GM21367 (cell line): Measurements from ENCODE around the gene PDHA2.
"Not testable (repeated sequence)": the region's sequence is repeated elsewhere in the genome, so short reads cannot be mapped to it uniquely, and the experiment has no call there.

Experiments used
- ATAC-seq: cut with Tn5 transposase; IDR thresholded peaks from one replicate; pipeline ENCODE4 v1.9.1; 2021; ENCODE audit not compliant: unreplicated experiment

The PDHA2 gene

DNA sequence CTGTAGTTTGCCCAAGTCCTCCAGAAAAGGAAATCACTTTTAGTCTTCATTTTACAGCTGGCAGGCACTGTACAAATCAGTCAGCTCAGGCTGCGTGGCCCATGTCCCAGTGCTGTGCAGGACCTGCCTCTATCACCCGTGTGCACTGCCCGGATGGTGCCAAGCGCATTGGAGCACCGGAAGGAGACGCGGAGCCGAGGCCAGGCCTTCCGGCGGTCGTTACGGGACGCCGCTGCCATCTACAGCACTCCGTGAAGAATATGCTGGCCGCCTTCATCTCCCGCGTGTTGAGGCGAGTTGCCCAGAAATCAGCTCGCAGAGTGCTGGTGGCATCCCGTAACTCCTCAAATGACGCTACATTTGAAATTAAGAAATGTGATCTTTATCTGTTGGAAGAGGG, at the start of gene PDHA2:
PDHA2 (plus strand) TSS at position 203 of the 400 bp plus-strand sequence; CDS start at position 261, 58 bp downstream.
- ATAC-seq: no peak

DNA sequence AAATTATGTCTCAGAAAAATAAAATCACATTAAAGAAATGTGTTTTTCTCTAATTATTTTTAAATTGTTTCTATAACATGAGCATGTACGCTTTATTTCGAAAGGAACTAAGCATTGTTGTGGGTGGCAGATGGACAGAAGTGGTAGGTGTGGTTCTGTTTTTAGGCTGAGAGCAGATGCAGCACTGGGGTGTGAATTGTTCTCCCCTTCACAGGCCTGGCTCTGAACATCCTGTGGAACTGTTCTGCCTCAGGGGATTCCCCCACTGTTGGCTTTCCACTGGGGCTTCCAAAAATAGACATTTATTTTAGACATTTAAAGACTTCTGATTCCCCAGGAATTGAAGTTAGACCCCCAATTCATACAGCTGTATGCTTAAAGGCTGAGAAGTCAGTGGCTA, 41.9 kb upstream of the PDHA2 start:
- ATAC-seq: no peak

DNA sequence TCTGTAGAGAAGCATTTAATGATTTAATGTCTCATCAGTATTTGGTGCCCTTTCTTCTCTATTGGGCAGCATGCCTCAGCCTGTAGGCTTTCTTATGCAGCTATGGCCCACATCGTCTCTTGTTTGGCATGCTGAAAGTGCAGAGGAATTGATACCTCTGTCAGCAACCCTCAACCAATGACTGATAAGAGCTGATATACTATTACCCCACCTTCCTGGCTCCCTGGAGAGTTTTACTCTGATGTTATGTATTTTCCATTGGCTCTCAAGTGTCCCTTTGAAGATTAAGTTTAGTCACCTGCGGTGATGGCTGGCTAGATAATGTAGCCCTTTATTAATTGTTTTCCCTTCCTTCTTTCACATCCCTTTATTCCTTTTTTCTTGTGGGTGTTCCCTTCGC, 41.2 kb upstream of the PDHA2 start:
- no peak for ATAC-seq

DNA sequence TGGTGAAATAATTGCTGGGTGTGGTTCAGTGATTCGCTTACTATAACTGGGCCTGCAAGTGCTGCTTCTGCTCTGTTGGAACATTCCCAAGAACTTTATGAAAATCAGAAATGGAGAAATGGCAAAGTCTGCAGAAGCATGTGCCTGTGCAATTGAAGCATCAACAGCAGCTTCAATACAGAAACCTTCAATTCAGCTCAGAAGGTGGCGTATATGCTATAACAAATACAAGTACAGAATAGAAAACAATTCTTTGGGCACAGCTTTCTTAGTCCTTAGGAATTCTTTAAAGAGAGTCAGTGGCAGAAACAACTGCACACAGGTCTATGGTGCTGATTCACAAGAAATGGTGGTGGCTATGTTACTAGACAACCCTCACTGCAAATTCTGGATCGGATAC, 18.0 kb upstream of the PDHA2 start:
- no peak for ATAC-seq

DNA sequence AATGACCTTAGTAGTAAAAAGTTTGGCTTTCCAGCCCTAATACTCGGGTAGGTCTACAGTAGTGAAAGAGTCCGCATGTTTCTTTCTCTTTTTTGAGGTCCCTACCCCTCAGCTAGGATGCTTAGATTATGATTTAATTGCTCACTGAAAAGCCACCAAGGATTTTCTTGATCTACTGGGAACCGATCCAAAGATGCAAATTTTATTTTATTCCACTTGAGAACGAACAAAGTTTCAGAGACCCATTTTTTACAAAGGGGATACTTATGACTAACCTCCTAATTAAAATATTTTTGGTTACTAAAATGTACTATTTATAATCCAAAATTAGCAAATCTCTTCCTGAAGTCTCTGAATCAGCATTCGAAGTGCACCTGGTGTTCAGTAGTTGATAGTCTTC, 14.3 kb upstream of the PDHA2 start:
- ATAC-seq: no peak

DNA sequence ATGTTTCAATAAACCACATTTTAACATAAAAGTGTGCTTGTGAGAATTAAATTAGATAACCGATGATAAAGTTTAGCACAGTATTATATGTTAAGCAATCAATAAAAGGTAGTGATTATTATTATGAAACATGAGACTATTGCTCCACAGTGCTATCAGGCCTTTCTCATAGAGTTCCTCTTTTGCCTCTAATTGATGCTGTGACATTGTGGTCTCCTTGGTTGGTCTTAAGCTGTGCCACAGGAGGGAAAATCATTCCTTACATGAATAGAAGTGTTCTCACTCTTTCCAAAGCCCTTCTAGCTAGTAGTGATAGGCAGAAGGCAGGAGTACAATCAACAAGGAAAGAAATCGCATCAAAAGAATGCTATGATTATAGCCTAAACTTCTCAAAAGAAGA, 9.2 kb upstream of the PDHA2 start:
- ATAC-seq: no peak

DNA sequence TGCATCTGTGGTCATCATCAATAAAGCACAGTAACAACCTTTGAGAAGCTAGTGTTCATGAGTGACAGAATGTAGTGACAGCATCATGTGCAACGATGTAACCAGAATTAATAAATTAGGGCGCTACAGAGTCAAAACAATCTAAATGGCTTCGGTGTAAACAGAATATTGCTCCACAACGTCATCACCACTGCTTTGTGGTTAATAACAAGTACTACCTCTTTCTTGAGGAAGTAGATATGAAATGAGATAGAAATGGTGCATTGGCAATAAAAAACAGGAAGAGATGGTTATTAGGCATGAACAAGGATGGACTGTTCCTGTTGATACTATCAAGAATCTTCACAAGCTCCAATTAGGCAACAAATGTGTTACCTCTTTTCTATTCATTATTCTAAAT, 8.7 kb upstream of the PDHA2 start:
- ATAC-seq: no peak

DNA sequence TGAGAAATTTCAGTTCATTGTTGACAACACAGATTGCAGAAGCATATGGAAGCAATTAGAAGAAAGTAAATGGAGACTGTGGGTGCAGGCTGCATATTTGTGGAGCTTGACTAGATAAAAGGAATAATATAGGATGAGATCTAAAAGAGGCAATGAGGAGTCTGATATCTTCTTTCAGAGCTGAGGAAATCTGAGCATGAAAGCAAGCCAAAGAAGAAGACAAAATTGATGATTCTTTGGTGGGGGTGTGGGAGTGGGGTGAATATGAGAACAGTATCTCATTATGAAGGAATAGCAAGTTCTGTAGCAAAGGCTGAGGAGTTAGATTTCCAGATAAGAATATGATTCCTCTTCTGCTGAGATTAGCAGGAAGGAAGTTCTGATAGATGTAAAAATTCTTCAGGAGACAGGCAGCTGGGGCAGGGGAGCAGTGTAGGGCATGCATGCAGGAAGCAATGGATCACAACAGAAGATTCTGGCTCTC, 6.1 kb upstream of the PDHA2 start:
- ATAC-seq: no peak

DNA sequence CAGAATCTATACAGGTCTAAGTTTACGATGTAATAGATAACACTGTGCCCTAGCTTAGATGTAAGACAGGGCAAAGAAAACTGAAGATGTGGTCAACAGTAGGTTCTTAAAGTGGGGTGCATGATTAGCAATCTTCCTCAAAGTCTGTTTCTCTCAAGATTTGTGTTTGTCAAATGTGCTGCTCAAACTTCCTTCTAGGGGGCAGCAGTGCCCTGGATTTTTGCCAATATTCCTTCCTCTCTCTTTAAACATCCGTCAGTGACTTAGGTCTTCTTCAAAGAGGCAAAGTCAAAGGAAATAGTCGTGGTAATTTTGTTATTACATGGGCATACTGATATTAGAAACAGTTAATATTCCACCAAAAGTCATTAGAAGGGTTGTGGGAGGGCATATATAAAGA, 4.2 kb upstream of the PDHA2 start:
- no peak for ATAC-seq

DNA sequence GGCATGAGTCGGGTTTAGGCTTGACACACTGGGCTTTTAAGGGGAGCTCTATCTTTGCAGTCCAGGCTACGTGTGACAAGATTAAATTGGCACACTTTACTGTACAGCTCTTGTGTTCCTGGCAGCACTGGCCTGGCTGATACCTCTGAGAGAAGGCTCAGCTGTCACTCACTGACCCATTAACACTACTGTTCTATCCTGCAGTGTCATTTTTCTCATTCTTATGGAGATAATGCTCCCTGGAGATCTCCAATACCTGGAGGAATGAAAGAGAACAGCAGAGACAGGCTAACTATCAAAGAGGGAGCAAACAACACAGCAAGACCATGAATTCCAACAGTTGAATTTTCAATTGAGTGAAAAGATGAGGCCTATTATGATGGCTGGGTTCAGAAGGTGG, 1.7 kb upstream of the PDHA2 start:
- ATAC-seq: no peak

DNA sequence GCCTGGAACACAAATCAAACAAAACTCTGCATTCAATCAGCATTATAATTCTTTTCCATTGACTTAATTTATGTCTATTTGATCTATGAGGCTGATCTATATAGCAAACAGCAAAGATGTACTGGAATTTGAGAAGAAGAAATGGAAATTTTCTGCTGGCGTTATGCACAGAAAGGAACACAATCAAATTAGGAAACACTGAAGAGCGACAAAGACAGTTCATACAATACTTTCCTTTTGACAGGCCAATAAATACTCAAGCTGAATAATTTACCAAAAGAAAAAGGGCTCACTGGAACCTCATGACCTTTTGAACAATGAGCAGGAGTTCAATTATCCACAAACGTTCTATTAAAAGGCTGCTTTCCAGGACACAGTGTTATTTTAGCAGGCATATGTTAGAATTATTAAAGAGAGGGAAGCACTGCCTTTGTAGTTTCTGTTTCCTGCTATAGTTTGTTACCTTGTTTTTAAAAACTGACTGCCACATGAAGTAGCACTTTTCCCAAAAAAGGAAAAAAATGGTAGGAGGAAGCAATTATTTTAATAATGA, 8.1 kb downstream of the PDHA2 start:
- no peak for ATAC-seq

DNA sequence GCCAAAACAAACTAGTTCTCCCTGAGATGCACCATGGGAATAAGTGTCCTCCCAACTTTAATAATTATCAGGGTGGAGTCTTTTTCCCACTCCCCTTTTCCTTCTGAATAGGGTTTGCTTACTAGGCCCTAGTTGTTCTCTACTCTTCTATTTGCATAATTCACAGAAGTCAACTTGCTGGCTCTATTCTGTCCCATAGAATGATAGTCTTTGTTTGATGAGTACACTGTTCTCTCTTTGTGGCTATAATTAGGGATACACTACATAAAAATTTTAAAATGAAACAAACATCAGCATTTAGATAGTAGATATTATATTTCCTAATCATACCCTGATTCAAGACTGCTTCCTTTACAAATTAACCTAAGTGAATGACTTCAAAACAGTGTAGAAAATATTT, 10.3 kb downstream of the PDHA2 start:
- no peak for ATAC-seq

DNA sequence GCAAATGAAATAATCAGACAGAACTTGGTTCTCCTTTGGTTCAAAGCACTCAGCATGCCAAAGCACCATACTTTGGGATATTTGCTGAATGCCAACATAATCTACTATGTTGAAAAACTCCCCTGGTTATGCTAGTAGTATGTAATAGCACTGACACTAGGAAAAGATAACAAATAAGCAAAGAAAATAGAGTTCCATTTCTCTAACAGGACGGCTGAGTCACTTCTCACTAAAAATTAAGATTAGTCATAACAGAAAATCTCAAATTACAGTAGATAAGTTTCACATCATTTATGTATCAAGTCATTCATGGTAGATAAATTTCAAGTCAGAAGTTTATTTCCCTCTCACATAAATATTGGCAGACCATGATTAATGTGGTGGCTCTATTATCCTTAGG, 17.9 kb downstream of the PDHA2 start:
- no peak for ATAC-seq

DNA sequence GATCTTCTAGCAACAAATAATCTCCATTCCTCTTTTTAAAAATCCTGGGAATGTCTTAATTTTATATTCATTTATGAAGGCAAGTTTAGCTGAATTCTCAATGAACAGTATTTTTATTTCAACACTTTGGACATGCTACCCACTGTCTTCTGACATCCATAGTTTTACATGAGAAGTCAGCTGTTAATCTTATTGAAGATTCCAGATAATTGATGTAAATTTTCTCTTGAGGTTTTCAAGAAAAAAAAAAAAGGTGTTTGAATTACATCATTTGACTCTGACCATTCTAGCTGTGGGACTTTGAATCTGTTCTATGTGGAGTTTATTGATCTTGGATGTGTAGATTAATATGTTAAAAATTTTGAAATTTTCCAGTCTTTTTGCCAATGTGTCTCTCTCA, 28.0 kb downstream of the PDHA2 start:
- no peak for ATAC-seq

DNA sequence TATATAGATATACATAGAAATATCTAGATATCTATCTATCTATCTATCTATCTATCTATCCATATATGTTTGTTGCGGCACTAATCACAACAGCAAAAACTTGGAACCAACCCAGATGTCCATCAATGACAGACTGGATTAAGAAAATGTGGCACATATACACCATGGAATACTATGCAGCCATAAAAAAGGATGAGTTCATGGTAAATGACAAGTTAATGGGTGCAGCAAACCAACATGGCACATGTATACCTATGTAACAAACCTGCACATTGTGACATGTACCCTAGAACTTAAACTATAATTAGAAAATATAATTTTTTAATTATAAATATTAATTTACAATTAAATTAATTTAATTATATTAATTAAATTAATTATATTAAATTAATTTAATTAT, 29.5 kb downstream of the PDHA2 start:
- not testable (repeated sequence) for ATAC-seq

DNA sequence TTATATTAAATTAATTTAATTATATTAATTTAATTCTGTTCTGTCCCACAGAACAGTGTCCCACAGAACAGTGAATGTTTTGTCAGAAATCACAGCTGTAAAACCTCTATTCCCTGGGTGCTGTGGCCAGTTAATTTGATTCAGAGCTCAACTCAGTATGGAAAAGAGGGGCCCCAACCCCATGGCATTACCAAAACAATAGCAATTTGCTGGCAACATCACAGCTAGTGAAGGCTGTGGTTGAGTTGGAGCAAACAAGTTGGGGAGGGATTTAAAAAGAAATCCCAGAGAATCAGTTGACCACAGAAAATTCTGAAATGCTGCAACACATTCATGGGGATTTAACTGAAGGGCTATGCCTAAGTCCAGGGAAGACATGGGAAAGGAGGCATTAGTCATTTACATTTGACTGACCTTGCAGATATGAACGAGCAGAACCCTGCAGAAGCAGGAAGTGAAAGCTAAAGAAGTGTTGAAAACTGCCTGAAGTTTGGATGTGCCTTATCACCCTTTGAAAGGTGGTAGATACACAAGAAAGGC, 30.1 kb downstream of the PDHA2 start:
- no peak for ATAC-seq

DNA sequence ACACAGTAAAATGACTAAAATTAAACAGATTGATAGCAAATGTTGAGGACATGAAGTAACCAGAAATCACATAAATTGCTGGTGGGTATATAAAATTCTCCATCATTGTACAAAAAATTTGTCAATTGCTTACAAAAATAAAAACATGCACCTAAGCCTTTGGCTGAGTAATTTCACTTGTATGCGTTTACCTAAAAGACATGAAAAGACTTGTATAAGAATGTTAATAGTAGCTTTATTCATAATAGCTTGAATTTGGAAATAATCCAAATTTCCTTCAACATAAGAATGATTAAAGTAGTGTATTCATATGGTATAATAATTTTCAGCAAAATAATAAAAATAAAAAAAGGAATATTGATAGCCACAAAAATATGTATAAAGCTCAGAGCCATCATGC, 37.7 kb downstream of the PDHA2 start:
- ATAC-seq: no peak

DNA sequence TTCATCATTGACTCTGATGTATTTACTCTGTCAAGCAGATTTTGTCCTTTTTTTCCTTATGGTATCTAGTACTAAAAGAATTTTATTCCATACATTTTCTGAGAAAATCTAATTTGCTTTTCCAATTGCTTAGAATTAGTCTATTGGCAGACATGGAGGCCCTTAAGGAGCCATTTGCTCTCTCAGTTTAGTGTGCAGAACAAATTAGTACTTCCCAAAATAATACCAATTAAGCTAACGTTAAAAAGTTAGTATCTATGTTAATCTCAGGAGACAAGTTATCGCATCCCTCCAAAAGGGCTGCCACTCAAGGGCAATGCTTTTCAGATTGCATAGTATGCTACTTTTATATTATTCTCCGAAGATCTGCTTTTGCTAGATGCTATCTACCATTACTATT, 47.7 kb downstream of the PDHA2 start:
- no peak for ATAC-seq

DNA sequence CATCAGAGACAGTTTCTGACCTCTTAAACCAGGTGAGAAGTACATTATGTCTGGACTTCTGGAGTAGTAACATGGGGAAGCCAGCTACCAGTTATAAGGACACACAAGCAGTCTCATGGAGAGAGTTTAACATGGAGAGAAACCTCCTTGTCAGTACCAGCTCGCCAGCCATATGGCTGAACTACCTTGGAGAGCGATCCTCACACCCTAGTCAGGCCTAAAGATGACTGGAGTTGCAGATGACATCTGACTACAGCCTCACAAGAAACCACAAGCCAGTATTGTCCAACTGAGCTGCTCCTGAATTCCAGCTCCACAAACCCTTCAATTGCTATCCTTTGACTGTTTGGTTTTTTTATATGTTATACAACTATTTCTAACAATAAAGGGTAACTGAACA, 49.8 kb downstream of the PDHA2 start:
- ATAC-seq: no peak
